Liver (tissue), 9 donors: ENCODE data around the gene PHKG1. TPM values are rescaled to one million over a fixed set of nuclear protein-coding genes. Genes with fewer than 3 reads are reported as not detected.

Experiments used
- DNase-seq: peaks from one replicate; pipeline ENCODE4 v3.0.0-alpha.2; 2017; ENCODE audit warnings: low spot score
- H3K27ac ChIP-seq, 2 donors: one replicate each; pipeline ENCODE4 v1.7.0; 2013; ENCODE audit warnings: inconsistent platforms in 2 of 2, low read length in 2 of 2, control low read depth in 1 of 2, low read depth in 1 of 2, mild to moderate bottlenecking in 1 of 2
- H3K27me3 ChIP-seq, 4 donors: one replicate each; pipeline versions ENCODE4 v1.6.1 to v1.7.0; 2013; ENCODE audit warnings: low read length in 3 of 4, inconsistent platforms in 1 of 4, mild to moderate bottlenecking in 1 of 4, moderate library complexity in 1 of 4; ENCODE audit not compliant: control insufficient read depth in 4 of 4, insufficient read depth in 4 of 4
- H3K36me3 ChIP-seq, 4 donors: one replicate each; pipeline versions ENCODE4 v1.6.1 to v1.7.0; 2013; ENCODE audit warnings: low read length in 3 of 4, mild to moderate bottlenecking in 3 of 4, low read depth in 1 of 4, moderate library complexity in 1 of 4; ENCODE audit not compliant: control insufficient read depth in 4 of 4, insufficient read depth in 3 of 4
- H3K4me1 ChIP-seq, 4 donors: one replicate each; pipeline versions ENCODE4 v1.6.1 to v1.7.0; 2013; ENCODE audit warnings: low read length in 3 of 4, mild to moderate bottlenecking in 3 of 4, moderate library complexity in 1 of 4; ENCODE audit not compliant: control insufficient read depth in 4 of 4, insufficient read depth in 4 of 4
- H3K4me3 ChIP-seq, 3 donors: one replicate each; pipeline versions ENCODE4 v1.6.1 to v1.7.0; 2013; ENCODE audit warnings: low read length in 3 of 3, control low read depth in 1 of 3, low read depth in 1 of 3, mild to moderate bottlenecking in 1 of 3
- H3K9ac ChIP-seq, 2 donors: one replicate each; pipeline ENCODE4 v1.7.0; 2013; ENCODE audit warnings: low read length in 2 of 2, mild to moderate bottlenecking in 2 of 2, moderate library complexity in 2 of 2, control low read depth in 1 of 2, low read depth in 1 of 2
- H3K9me3 ChIP-seq, 4 donors: one replicate each; pipeline versions ENCODE4 v1.6.1 to v1.7.0; 2013; ENCODE audit warnings: low read length in 3 of 4; ENCODE audit not compliant: control insufficient read depth in 4 of 4
- ATF3 ChIP-seq: IDR thresholded peaks from 2 replicates; pipeline ENCODE4 v1.6.1; 2016; ENCODE audit warnings: antibody characterized with exemption
- CTCF ChIP-seq: fragments of 150-350 bp; IDR thresholded peaks from 2 replicates; pipeline ENCODE4 v1.5.1; 2017; ENCODE audit warnings: improper control_type of control experiment, low read depth, low read length; ENCODE audit not compliant: missing input control
- EGR1 ChIP-seq, 2 donors: IDR thresholded peaks; 2 replicates each; pipeline ENCODE4 v1.6.1; 2016 to 2018; ENCODE audit warnings: antibody characterized with exemption in 2 of 2, low read depth in 2 of 2
- FOXA1 ChIP-seq: IDR thresholded peaks from 2 replicates; pipeline ENCODE4 v1.6.1; 2016; ENCODE audit warnings: antibody characterized with exemption
- FOXA2 ChIP-seq: IDR thresholded peaks from 2 replicates; pipeline ENCODE4 v1.6.1; 2016; ENCODE audit warnings: antibody characterized with exemption
- GABPA ChIP-seq, 2 donors: IDR thresholded peaks in 1 of 2; conservative IDR thresholded peaks in 1 of 2; 2 replicates each; pipeline ENCODE4 v1.6.1; 2016; ENCODE audit warnings: antibody characterized with exemption in 2 of 2, mild to moderate bottlenecking in 1 of 2, moderate library complexity in 1 of 2
- HNF4A ChIP-seq, 2 donors: conservative IDR thresholded peaks; 2 replicates each; pipeline ENCODE4 v1.6.1; 2016; ENCODE audit warnings: antibody characterized with exemption in 2 of 2, mild to moderate bottlenecking in 2 of 2
- HNF4G ChIP-seq: IDR thresholded peaks from 2 replicates; pipeline ENCODE4 v1.6.1; 2016; ENCODE audit warnings: antibody characterized with exemption
- JUND ChIP-seq, 2 donors: IDR thresholded peaks; 2 replicates each; pipeline ENCODE4 v1.6.1; 2016; ENCODE audit warnings: antibody characterized with exemption in 2 of 2
- MAX ChIP-seq: IDR thresholded peaks from 2 replicates; pipeline ENCODE4 v1.6.1; 2016; ENCODE audit warnings: antibody characterized with exemption
- NR2F2 ChIP-seq: IDR thresholded peaks from 2 replicates; pipeline ENCODE4 v1.6.1; 2016; ENCODE audit warnings: antibody characterized with exemption
- RAD21 ChIP-seq, 2 donors: IDR thresholded peaks; 2 replicates each; pipeline ENCODE4 v1.6.1; 2016; ENCODE audit warnings: antibody characterized with exemption in 2 of 2, mild to moderate bottlenecking in 2 of 2
- REST ChIP-seq: IDR thresholded peaks from 2 replicates; pipeline ENCODE4 v1.6.1; 2016; ENCODE audit warnings: antibody characterized with exemption, mild to moderate bottlenecking
- RXRA ChIP-seq, 2 donors: IDR thresholded peaks; 2 replicates each; pipeline ENCODE4 v1.6.1; 2017 to 2018; ENCODE audit warnings: antibody characterized with exemption in 2 of 2, mild to moderate bottlenecking in 1 of 2
- SP1 ChIP-seq: IDR thresholded peaks from 2 replicates; pipeline ENCODE4 v1.6.1; 2018; ENCODE audit warnings: antibody characterized with exemption, mild to moderate bottlenecking
- TAF1 ChIP-seq: conservative IDR thresholded peaks from 2 replicates; pipeline ENCODE4 v1.6.1; 2016; ENCODE audit warnings: antibody characterized with exemption, mild to moderate bottlenecking
- ZBTB33 ChIP-seq: IDR thresholded peaks from 2 replicates; pipeline ENCODE4 v1.6.1; 2016; ENCODE audit warnings: antibody characterized with exemption
- WGBS: extraction: QIAGEN DNeasy Blood & Tissue Kit; methylation state at CpG from one replicate; pipeline ENCODE4 v1.1.7; 2013; 5-methylcytosine and 5-hydroxymethylcytosine counted together
- polyA plus RNA-seq, 2 donors: library from polyadenylated mRNA; stranded (reverse) in 1 of 2; unstranded in 1 of 2; fragments of 200-250 nt in 1 of 2; fragments of >200 nt in 1 of 2; fragmentation: Nextera tagmentation in 1 of 2; extraction: Ambion mirVana in 1 of 2; gene quantifications; one replicate each; pipeline versions ENCODE4 v1.2.1 to v1.2.3, GENCODE V29; 2013 to 2015
- total RNA-seq, 2 donors: library from RNA; depleted of rRNA; stranded (reverse); fragments of >200 nt; gene quantifications; one replicate each; pipeline ENCODE4 v1.2.3, GENCODE V29; 2014
- donor health status: healthy.
- donor health status: healthy.
- donor health status: healthy.
- donor health status: healthy.
- donor health status: healthy.

The PHKG1 gene
- total and polyA plus RNA-seq, 4 donors = 0.18 to 1.0 (median 0.24) TPM

- 46% methylated on average over 13 of the region's 13 CpGs for WGBS
- TF ChIP-seq FOXA2 (no peak), MAX (no peak), HNF4A (conservative IDR thresholded peaks at IDR 0.05) (no peak), JUND (IDR thresholded peaks at IDR 0.05) (no peak), REST (no peak), RAD21 (IDR thresholded peaks at IDR 0.05) (no peak), CTCF (no peak), EGR1 (IDR thresholded peaks at IDR 0.05; ENCODE audit: low read depth in 2 of 2) (no peak), ZBTB33 (no peak), RXRA (IDR thresholded peaks at IDR 0.05) (no peak), SP1 (no peak), GABPA (IDR thresholded peaks at IDR 0.05 in 1 of 2, conservative IDR thresholded peaks at IDR 0.05 in 1 of 2) (no peak), TAF1 (no peak), HNF4G (no peak), FOXA1 (no peak), ATF3 (no peak), NR2F2 (no peak)
- Histone ChIP-seq H3K9me3 (no peaks in the 10 kb centered on the region), H3K9ac (no peak overlapping the region), H3K27me3 (no peaks in the 10 kb centered on the region), H3K36me3 (peaks cover 0 to 7% (median 4%) of the 10 kb centered on the region in 4 donors), H3K4me3 (no peak overlapping the region), H3K4me1 (peaks cover 0 to 23% (median 20%) of the 10 kb centered on the region in 4 donors), H3K27ac (no peak overlapping the region)
- no peak for DNase-seq
These were observed 9.5 kb downstream of the PHKG1 start for GRCh38 chr7:56083150-56083785.
